Smooth muscle cell (in vitro differentiated cells): ENCODE results near the gene ZSWIM4. TPM values are rescaled to one million over a fixed set of nuclear protein-coding genes. Genes with fewer than 3 reads are reported as not detected.
A peak's percentile ranks its signal among the peaks of the same experiment; 100 is the strongest.
"Not testable (repeated sequence)": the region's sequence is repeated elsewhere in the genome, so short reads cannot be mapped to it uniquely, and the experiment has no call there.

Experiments
- DNase-seq: peaks from one replicate; lab custom pipeline; 2025; ENCODE audit not compliant: unreplicated experiment; lab: John Stamatoyannopoulos, UW
- H2AFZ ChIP-seq: fragments of 200-600 bp; sonication (generic); 2 replicates; pipeline ENCODE4 v1.6.0; 2016; ENCODE audit warnings: antibody characterized with exemption, low read depth, mild to moderate bottlenecking
- H3F3A ChIP-seq: fragments of 200-600 bp; sonication (generic); 2 replicates; pipeline ENCODE4 v1.6.0; 2017; ENCODE audit warnings: antibody characterized with exemption, low read depth
- H3K27ac ChIP-seq: fragments of 200-600 bp; sonication (generic); 2 replicates; pipeline ENCODE4 v1.5.1; 2016; ENCODE audit warnings: low read depth, mild to moderate bottlenecking
- H3K27me3 ChIP-seq: fragments of 200-600 bp; sonication (generic); 2 replicates; pipeline ENCODE4 v1.6.1; 2016; ENCODE audit warnings: low read depth, mild to moderate bottlenecking
- H3K36me3 ChIP-seq: fragments of 200-600 bp; sonication (generic); 2 replicates; pipeline ENCODE4 v1.5.1; 2016; ENCODE audit warnings: low read depth
- H3K4me1 ChIP-seq: fragments of 200-600 bp; sonication (generic); 2 replicates; pipeline ENCODE4 v1.5.1; 2016; ENCODE audit warnings: low read depth
- H3K4me2 ChIP-seq: fragments of 200-600 bp; sonication (generic); 2 replicates; pipeline ENCODE4 v1.6.0; 2016; ENCODE audit warnings: mild to moderate bottlenecking
- H3K4me3 ChIP-seq: fragments of 200-600 bp; sonication (generic); 2 replicates; pipeline ENCODE4 v1.5.1; 2016; ENCODE audit warnings: mild to moderate bottlenecking
- H3K79me2 ChIP-seq: fragments of 200-600 bp; sonication (generic); 2 replicates; pipeline ENCODE4 v1.6.0; 2016; ENCODE audit warnings: low read depth, mild to moderate bottlenecking
- H3K9ac ChIP-seq: fragments of 200-600 bp; sonication (generic); 2 replicates; pipeline ENCODE4 v1.6.0; 2016; ENCODE audit warnings: low read depth
- H3K9me3 ChIP-seq: fragments of 200-600 bp; sonication (generic); replicated peaks from 2 replicates; pipeline ENCODE4 v1.5.1; 2016; ENCODE audit warnings: low read depth
- H4K20me1 ChIP-seq: fragments of 200-600 bp; sonication (generic); 2 replicates; pipeline ENCODE4 v1.6.0; 2016; ENCODE audit warnings: low read depth
- CTCF ChIP-seq: fragments of 200-600 bp; sonication (generic); IDR thresholded peaks from 2 replicates; pipeline ENCODE4 v1.5.1; 2017; ENCODE audit warnings: borderline replicate concordance, mild to moderate bottlenecking, antibody characterized with exemption; ENCODE audit not compliant: insufficient read depth, poor library complexity, severe bottlenecking
- WGBS: methylation state at CpG from one replicate; pipeline ENCODE4 v1.1.7; 2016; ENCODE audit warnings: low lambda C conversion rate; 5-methylcytosine and 5-hydroxymethylcytosine counted together
- polyA plus RNA-seq: library from polyadenylated mRNA; unstranded; fragments of >200 nt; fragmentation: Nextera tagmentation; extraction: Ambion mirVana; gene quantifications from 2 replicates; pipeline ENCODE4 v1.2.1, GENCODE V29; 2016
- total RNA-seq: library from RNA; depleted of rRNA; stranded (reverse); fragments of >200 nt; gene quantifications from 2 replicates; pipeline ENCODE4 v1.2.3, GENCODE V29; 2014

The ZSWIM4 gene
- total and polyA plus RNA-seq, 2 experiments from 2014 or later: 3.0 to 5.8 TPM

GRCh38 chr19:13774217-13775191 lies 20.7 kb upstream of the ZSWIM4 start, which contains the start of gene C19orf53:
Gene C19orf53, plus strand, starts transcription at chr19:13774456. Its CDS starts 22 bp downstream, at chr19:13774478.
- Histone ChIP-seq H3K79me2 (peaks cover 22% of the 10 kb centered on the region), H4K20me1 (no peaks in the 10 kb centered on the region), H3K27me3 (no peaks in the 10 kb centered on the region), H3K36me3 (peaks cover 7% of the 10 kb centered on the region), H3K27ac (peak within 1 kb of the TSS; percentile 88), H3K4me1 (no peaks in the 10 kb centered on the region), H3K9me3 (no peaks in the 10 kb centered on the region), H2AFZ (peak within 1 kb of the TSS; percentile 84), H3F3A (peaks cover 9% of the 10 kb centered on the region), H3K4me2 (peak within 1 kb of the TSS; percentile 95), H3K4me3 (peak within 1 kb of the TSS; percentile 90), H3K9ac (peak within 1 kb of the TSS; percentile 87)
- WGBS: 2% methylated on average over 51 of the region's 61 CpGs
- no peak for TF ChIP-seq CTCF
- peak; percentile 70 for DNase-seq

- H3K27ac ChIP-seq: no peak overlapping the region
- H4K20me1 ChIP-seq: no peaks in the 10 kb centered on the region
- peaks cover 4% of the 10 kb centered on the region for H3K36me3 ChIP-seq
- no peak for DNase-seq
- WGBS: 99% methylated on average over 9 of the region's 9 CpGs
- H3K4me1 ChIP-seq: peaks cover 9% of the 10 kb centered on the region
- H3K27me3 ChIP-seq: no peaks in the 10 kb centered on the region
- no peak overlapping the region for H2AFZ ChIP-seq
- H3K4me2 ChIP-seq: no peak overlapping the region
- TF ChIP-seq CTCF: no peak
- H3K9ac ChIP-seq: no peak overlapping the region
- H3K79me2 ChIP-seq: peaks cover 22% of the 10 kb centered on the region
- H3K9me3 ChIP-seq: no peaks in the 10 kb centered on the region
- no peak overlapping the region for H3K4me3 ChIP-seq
- peaks cover 21% of the 10 kb centered on the region for H3F3A ChIP-seq
Measured at GRCh38 chr19:13778398-13778797, 16.8 kb upstream of the ZSWIM4 start.

- Histone ChIP-seq H2AFZ (no peak overlapping the region), H3K4me1 (peaks cover 9% of the 10 kb centered on the region), H3K4me2 (no peak overlapping the region), H3F3A (peaks cover 22% of the 10 kb centered on the region), H3K79me2 (peaks cover 22% of the 10 kb centered on the region), H3K36me3 (peaks cover 4% of the 10 kb centered on the region), H3K27ac (no peak overlapping the region), H4K20me1 (no peaks in the 10 kb centered on the region), H3K4me3 (no peak overlapping the region), H3K9me3 (no peaks in the 10 kb centered on the region), H3K27me3 (no peaks in the 10 kb centered on the region), H3K9ac (no peak overlapping the region)
- TF ChIP-seq CTCF: no peak
- WGBS: 97% methylated on average over 6 of the region's 6 CpGs
- DNase-seq: no peak
Measured at GRCh38 chr19:13778847-13779246, 16.4 kb upstream of the ZSWIM4 start.

- peaks cover 21% of the 10 kb centered on the region for H3F3A ChIP-seq
- not testable (repeated sequence) for H3K9me3 ChIP-seq, DNase-seq, H3K4me2 ChIP-seq, H3K27ac ChIP-seq, H3K4me3 ChIP-seq, H3K27me3 ChIP-seq, H2AFZ ChIP-seq, H3K9ac ChIP-seq, H3K4me1 ChIP-seq, H3K36me3 ChIP-seq, H4K20me1 ChIP-seq
- WGBS: 95% methylated on average over 8 of the region's 8 CpGs
- peaks cover 19% of the 10 kb centered on the region for H3K79me2 ChIP-seq
Measured at GRCh38 chr19:13779794-13780193, 15.4 kb upstream of the ZSWIM4 start.
